Inferior parietal cortex (tissue), 1 donor: ENCODE results near the gene L3MBTL2.

Source experiments
- DNase-seq: peaks from one replicate; pipeline ENCODE4 v3.0.0-alpha.2; 2016; ENCODE audit errors: extremely low spot score

Gene L3MBTL2

GRCh38 chr22:41267958-41268357 lies 62.8 kb downstream of the L3MBTL2 start:
- no peak for DNase-seq

- DNase-seq: no peak
Measured at GRCh38 chr22:41271787-41272186, 66.7 kb downstream of the L3MBTL2 start.

GRCh38 chr22:41273128-41273527 lies 68.0 kb downstream of the L3MBTL2 start:
- no peak for DNase-seq

- DNase-seq: peak; percentile 63
Measured at GRCh38 chr22:41274856-41275255, 69.7 kb downstream of the L3MBTL2 start.

- DNase-seq: no peak
Measured at GRCh38 chr22:41280065-41280464, 75.0 kb downstream of the L3MBTL2 start.

- DNase-seq: no peak
Measured at GRCh38 chr22:41280854-41281253, 75.7 kb downstream of the L3MBTL2 start.
